ENCODE results near the gene EEF2.
"Not testable (repeated sequence)": the region's sequence is repeated elsewhere in the genome, so short reads cannot be mapped to it uniquely, and the experiment has no call there.

Gene EEF2

GRCh38 chr19:3963458-3964255 lies 21.6 kb downstream of the EEF2 start:
- no peak for DNase-seq (ENCODE audit: low read depth)
- no peak overlapping the region for H3K4me3 ChIP-seq (ENCODE audit: low read length)
- no peak for TF ChIP-seq CTCF (conservative IDR thresholded peaks at IDR 0.05; ENCODE audit: low read depth, low read length)

- TF ChIP-seq CTCF (conservative IDR thresholded peaks at IDR 0.05; ENCODE audit: low read depth, low read length) = no peak
- no peak overlapping the region for H3K4me3 ChIP-seq (ENCODE audit: low read length)
- no peak for DNase-seq (ENCODE audit: low read depth)
These were observed 24.3 kb downstream of the EEF2 start for GRCh38 chr19:3961007-3961406.

- no peak overlapping the region for H3K4me3 ChIP-seq (ENCODE audit: low read length)
- no peak for TF ChIP-seq CTCF (conservative IDR thresholded peaks at IDR 0.05; ENCODE audit: low read depth, low read length)
- DNase-seq (ENCODE audit: low read depth) = no peak
These were observed 25.5 kb downstream of the EEF2 start for GRCh38 chr19:3959766-3960131.

DNA sequence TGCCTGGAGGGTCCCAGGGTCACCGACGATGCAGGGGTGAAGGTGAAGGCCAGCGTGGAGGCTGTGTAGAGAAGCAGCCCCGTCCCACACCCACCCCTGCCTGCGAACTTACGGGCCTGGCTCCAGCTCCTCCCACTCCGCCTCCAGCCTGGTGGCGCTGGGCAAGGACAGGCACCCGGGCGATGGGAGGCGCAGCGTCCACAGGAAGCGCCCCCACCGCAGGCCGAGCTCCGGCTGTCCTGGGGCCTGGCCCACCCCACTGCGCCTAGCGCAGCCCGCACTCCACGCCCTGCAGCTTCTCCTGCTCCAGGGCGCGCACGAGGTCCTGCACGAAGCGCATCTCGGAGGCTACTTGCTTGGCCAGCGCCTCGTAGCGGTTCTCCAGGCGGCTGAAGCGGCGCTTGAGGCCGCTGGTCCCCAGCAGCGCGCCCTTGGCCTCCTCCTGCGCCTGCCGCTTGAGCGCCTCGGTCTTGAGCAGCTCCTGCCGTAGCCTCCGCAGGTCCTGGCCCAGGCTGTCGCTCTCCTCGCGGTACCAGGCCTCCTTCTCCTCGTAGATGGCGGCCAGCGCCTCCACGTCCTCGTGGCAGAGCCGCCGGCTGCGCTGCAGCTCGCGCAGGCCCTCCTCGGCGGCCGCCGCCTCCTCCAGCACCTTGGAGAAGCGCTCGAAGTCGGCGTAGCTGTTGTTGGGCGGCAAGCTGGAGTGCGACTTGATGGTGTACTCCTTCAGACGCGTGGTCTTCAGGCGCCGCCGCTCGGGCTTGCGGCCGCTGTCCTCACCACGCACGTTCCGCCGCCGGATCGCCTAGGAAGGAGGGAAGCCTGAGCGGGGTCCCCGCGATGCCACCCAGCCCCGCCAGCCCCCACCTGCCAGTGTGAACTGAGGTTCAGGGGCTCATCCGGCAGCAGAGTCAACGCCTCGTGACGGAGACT lies 26.2 kb downstream of the EEF2 start:
- DNase-seq (ENCODE audit: low read depth) = no peak
- no peak overlapping the region for H3K4me3 ChIP-seq (ENCODE audit: low read length)

GRCh38 chr19:3955688-3956087 lies 29.6 kb downstream of the EEF2 start:
- H3K4me3 ChIP-seq (ENCODE audit: low read length) = no peak overlapping the region
- DNase-seq (ENCODE audit: low read depth) = no peak
- no peak for TF ChIP-seq CTCF (conservative IDR thresholded peaks at IDR 0.05; ENCODE audit: low read depth, low read length)

More for the DNA sequence above, 26.2 kb downstream of the EEF2 start:
- TF ChIP-seq CTCF (conservative IDR thresholded peaks at IDR 0.05; ENCODE audit: low read depth, low read length) = no peak

DNA sequence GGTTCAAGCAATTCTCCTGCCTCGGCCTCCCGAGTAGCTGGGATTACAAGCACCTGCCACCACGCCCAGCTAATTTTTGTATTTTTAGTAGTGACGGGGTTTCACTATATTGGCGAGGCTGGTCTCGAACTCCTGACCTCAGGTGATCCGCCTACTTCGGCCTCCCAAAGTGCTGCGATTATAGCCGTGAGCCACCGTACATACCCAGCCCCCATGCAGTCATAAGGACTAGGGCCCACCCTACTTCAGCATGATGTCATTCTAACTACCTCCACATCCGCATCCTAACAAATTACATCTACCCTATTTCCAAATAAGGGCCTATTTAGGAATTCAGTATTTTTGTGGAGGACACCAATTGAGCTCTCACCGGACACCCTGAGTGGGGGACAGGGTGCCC lies 30.0 kb downstream of the EEF2 start:
- H3K4me3 ChIP-seq (ENCODE audit: low read length); DNase-seq (ENCODE audit: low read depth): not testable (repeated sequence)

GRCh38 chr19:3954107-3954506 lies 31.2 kb downstream of the EEF2 start:
- H3K4me3 ChIP-seq (ENCODE audit: low read length) = no peak overlapping the region
- no peak for TF ChIP-seq CTCF (conservative IDR thresholded peaks at IDR 0.05; ENCODE audit: low read depth, low read length)
- DNase-seq (ENCODE audit: low read depth) = no peak

GRCh38 chr19:3952755-3953276 lies 32.4 kb downstream of the EEF2 start:
- H3K4me3 ChIP-seq (ENCODE audit: low read length); DNase-seq (ENCODE audit: low read depth): not testable (repeated sequence)

Data from retinal pigment epithelial cell (primary cell).